ENCODE results near the gene ASB17. TPM values are rescaled to one million over a fixed set of nuclear protein-coding genes. Genes with fewer than 3 reads are reported as not detected.
"Not testable (repeated sequence)": the region's sequence is repeated elsewhere in the genome, so short reads cannot be mapped to it uniquely, and the experiment has no call there.

The ASB17 gene, protein sequence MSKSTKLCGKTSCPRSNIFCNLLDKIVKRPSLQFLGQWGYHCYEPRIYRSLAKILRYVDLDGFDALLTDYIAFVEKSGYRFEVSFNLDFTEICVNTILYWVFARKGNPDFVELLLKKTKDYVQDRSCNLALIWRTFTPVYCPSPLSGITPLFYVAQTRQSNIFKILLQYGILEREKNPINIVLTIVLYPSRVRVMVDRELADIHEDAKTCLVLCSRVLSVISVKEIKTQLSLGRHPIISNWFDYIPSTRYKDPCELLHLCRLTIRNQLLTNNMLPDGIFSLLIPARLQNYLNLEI
- total RNA-seq, result not detected

DNA sequence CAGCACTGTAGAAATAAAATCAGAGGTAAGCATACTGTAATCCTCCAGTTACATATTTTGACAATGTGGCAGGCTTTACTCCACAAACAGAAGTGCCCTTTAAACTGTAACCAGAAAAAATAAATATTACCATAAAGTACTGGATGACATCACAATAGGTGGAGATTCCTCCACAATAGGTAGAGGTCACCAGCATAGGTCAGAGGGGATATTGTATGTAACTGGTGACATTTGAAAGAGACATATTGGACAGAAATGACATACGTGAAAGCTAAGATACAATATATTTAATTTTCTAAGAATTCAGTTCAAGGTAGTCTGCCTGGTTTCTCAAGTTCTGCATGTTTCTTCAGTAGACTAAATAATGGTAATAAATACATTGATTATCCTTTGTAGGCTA lies at the start of gene ASB17:
Gene ASB17, minus strand, starts transcription at position 101 of the 400 bp plus-strand sequence. CDS start 113 bp downstream, outside the sequence.
- Histone ChIP-seq H3K4me1 (ENCODE audit: control insufficient read depth in 3 of 3, insufficient read depth in 3 of 3, low read length in 3 of 3) (no peaks in the 10 kb centered on the region), H3K9ac (ENCODE audit: low read depth in 1 of 3, low read length in 3 of 3) (no peak within 1 kb of the TSS), H3K27me3 (ENCODE audit: control insufficient read depth in 3 of 3, insufficient read depth in 3 of 3, low read length in 3 of 3) (no peaks in the 10 kb centered on the region), H3K27ac (ENCODE audit: low read depth, low read length) (no peak within 1 kb of the TSS), H3K4me3 (ENCODE audit: low read length in 3 of 3) (no peak within 1 kb of the TSS), H3K9me3 (ENCODE audit: control insufficient read depth in 3 of 3, low read length in 3 of 3) (no peaks in the 10 kb centered on the region), H3K36me3 (ENCODE audit: control insufficient read depth in 3 of 3, insufficient read depth in 3 of 3, low read length in 3 of 3) (no peaks in the 10 kb centered on the region)

DNA sequence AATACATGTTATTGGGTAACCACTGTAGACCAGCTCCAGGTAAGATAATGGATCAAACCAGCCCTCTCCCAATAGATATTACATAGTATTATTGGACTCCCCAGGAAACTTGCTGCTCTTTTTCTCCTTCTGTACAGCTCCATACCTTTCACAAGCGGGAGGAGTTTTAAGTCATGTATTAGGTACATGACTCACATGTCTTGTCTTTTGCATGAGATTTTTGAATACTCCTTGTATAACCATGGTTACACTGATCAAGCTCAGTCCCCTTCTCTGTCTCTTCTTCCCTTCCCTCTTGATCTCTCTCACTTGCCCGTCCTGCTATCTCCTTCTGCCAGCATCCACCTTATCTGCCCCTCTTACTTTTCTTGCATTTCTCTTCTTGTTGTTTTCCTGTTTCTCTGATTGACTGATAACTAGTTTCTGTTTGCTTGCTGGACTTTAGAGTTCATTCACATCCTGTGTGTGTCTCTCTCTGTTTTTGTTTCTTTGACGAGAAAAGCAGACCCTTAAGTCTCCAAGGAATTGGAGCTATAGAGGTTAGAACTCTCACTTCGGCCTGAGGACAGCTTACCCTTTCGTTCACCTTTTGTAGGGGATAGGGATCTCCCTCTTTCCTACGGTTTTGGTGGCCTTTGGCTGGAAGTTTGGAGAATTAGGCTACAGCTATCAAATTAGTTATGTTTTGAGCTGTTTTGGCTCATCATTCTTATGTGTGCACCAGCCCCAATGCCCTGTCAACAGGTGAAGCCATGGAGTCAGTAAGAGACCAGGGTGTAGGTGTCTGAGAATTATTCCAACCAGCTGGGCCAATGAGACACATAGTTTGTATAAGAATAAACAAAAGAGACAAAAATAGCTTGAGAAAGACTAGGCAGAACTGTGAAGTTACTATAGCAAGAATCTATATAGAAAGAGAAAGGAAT lies 49.0 kb upstream of the ASB17 start:
- Histone ChIP-seq H3K27ac (ENCODE audit: low read depth, low read length) (no peak overlapping the region), H3K36me3 (ENCODE audit: control insufficient read depth in 3 of 3, insufficient read depth in 3 of 3, low read length in 3 of 3) (no peaks in the 10 kb centered on the region), H3K4me1 (ENCODE audit: control insufficient read depth in 3 of 3, insufficient read depth in 3 of 3, low read length in 3 of 3) (no peaks in the 10 kb centered on the region), H3K9ac (ENCODE audit: low read depth in 1 of 3, low read length in 3 of 3) (no peak overlapping the region), H3K27me3 (ENCODE audit: control insufficient read depth in 3 of 3, insufficient read depth in 3 of 3, low read length in 3 of 3) (no peaks in the 10 kb centered on the region), H3K9me3 (ENCODE audit: control insufficient read depth in 3 of 3, low read length in 3 of 3) (no peaks in the 10 kb centered on the region), H3K4me3 (ENCODE audit: low read length in 3 of 3) (no peak overlapping the region)

DNA sequence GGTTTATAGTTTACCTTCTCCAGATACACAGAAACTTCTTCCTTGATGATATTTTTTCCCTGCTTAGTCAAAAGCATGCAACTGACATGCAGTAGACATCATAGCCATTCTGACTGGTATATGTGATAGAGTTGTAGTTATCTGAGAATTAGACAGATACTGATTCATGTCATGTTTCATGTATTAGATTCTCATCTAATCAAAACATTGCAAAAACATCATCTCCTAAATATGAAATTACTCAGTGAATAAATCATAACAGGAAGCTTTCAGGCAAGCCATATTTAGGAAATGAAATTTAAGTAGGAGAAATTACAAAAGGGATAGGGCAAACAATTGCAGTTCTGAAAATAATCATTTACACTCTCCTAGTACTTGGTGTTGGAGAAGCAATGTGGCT lies 38.4 kb upstream of the ASB17 start:
- Histone ChIP-seq H3K9me3 (ENCODE audit: control insufficient read depth in 3 of 3, low read length in 3 of 3) (no peaks in the 10 kb centered on the region), H3K9ac (ENCODE audit: low read depth in 1 of 3, low read length in 3 of 3) (no peak overlapping the region), H3K27me3 (ENCODE audit: control insufficient read depth in 3 of 3, insufficient read depth in 3 of 3, low read length in 3 of 3) (no peaks in the 10 kb centered on the region), H3K27ac (ENCODE audit: low read depth, low read length) (no peak overlapping the region), H3K4me1 (ENCODE audit: control insufficient read depth in 3 of 3, insufficient read depth in 3 of 3, low read length in 3 of 3) (no peaks in the 10 kb centered on the region), H3K36me3 (ENCODE audit: control insufficient read depth in 3 of 3, insufficient read depth in 3 of 3, low read length in 3 of 3) (no peaks in the 10 kb centered on the region), H3K4me3 (ENCODE audit: low read length in 3 of 3) (no peak overlapping the region)

GRCh38 chr1:75969550-75969949 lies 37.3 kb upstream of the ASB17 start:
- no peaks in the 10 kb centered on the region for H3K9me3 ChIP-seq (ENCODE audit: control insufficient read depth in 3 of 3, low read length in 3 of 3)
- H3K36me3 ChIP-seq (ENCODE audit: control insufficient read depth in 3 of 3, insufficient read depth in 3 of 3, low read length in 3 of 3), result no peaks in the 10 kb centered on the region
- H3K4me1 ChIP-seq (ENCODE audit: control insufficient read depth in 3 of 3, insufficient read depth in 3 of 3, low read length in 3 of 3), result no peaks in the 10 kb centered on the region
- no peak overlapping the region for H3K9ac ChIP-seq (ENCODE audit: low read depth in 1 of 3, low read length in 3 of 3)
- H3K4me3 ChIP-seq (ENCODE audit: low read length in 3 of 3), result no peak overlapping the region
- H3K27ac ChIP-seq (ENCODE audit: low read depth, low read length), result no peak overlapping the region
- no peaks in the 10 kb centered on the region for H3K27me3 ChIP-seq (ENCODE audit: control insufficient read depth in 3 of 3, insufficient read depth in 3 of 3, low read length in 3 of 3)

GRCh38 chr1:75967719-75968118 lies 35.5 kb upstream of the ASB17 start:
- Histone ChIP-seq H3K27ac (ENCODE audit: low read depth, low read length) (no peak overlapping the region), H3K36me3 (ENCODE audit: control insufficient read depth in 3 of 3, insufficient read depth in 3 of 3, low read length in 3 of 3) (no peaks in the 10 kb centered on the region), H3K9ac (ENCODE audit: low read depth in 1 of 3, low read length in 3 of 3) (no peak overlapping the region), H3K4me1 (ENCODE audit: control insufficient read depth in 3 of 3, insufficient read depth in 3 of 3, low read length in 3 of 3) (no peaks in the 10 kb centered on the region), H3K9me3 (ENCODE audit: control insufficient read depth in 3 of 3, low read length in 3 of 3) (no peaks in the 10 kb centered on the region), H3K4me3 (ENCODE audit: low read length in 3 of 3) (no peak overlapping the region), H3K27me3 (ENCODE audit: control insufficient read depth in 3 of 3, insufficient read depth in 3 of 3, low read length in 3 of 3) (no peaks in the 10 kb centered on the region)

DNA sequence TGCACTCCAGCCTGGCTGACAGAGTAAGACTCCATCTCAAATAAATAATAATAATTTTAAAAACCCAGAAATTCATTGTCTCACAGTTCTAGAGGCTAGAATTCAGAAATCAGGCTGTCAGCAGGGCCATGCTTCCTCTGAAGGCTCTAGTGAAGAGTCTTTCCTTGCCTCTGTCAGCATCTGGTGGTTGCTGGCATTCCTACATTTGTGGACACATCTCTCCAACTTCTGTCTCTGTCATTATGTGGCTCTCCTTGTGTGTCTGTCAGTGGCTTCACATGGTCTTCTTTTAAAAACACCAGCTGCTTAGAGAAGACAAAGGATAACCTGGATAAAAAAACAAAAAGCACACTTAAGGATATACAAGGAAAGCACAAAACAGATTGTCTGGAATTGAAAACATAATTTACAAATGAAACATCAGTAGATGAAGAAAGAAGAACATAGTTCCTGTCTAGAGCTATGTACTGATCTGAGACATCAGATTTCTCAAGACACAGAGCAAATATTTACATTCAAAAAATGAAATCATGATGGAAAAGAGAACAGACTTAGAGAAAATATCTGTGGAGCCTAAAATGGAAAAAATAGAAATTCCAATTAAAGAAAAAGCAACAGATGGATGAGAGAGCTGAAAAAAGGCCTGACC lies 32.7 kb upstream of the ASB17 start:
- no peaks in the 10 kb centered on the region for H3K9me3 ChIP-seq (ENCODE audit: control insufficient read depth in 3 of 3, low read length in 3 of 3)
- H3K9ac ChIP-seq (ENCODE audit: low read depth in 1 of 3, low read length in 3 of 3), result no peak overlapping the region
- H3K27ac ChIP-seq (ENCODE audit: low read depth, low read length), result no peak overlapping the region
- no peaks in the 10 kb centered on the region for H3K27me3 ChIP-seq (ENCODE audit: control insufficient read depth in 3 of 3, insufficient read depth in 3 of 3, low read length in 3 of 3)
- no peak overlapping the region for H3K4me3 ChIP-seq (ENCODE audit: low read length in 3 of 3)
- no peaks in the 10 kb centered on the region for H3K4me1 ChIP-seq (ENCODE audit: control insufficient read depth in 3 of 3, insufficient read depth in 3 of 3, low read length in 3 of 3)
- no peaks in the 10 kb centered on the region for H3K36me3 ChIP-seq (ENCODE audit: control insufficient read depth in 3 of 3, insufficient read depth in 3 of 3, low read length in 3 of 3)

GRCh38 chr1:75964110-75964759 lies 32.0 kb upstream of the ASB17 start:
- not testable (repeated sequence) for H3K9me3 ChIP-seq (ENCODE audit: control insufficient read depth in 3 of 3, low read length in 3 of 3); H3K9ac ChIP-seq (ENCODE audit: low read depth in 1 of 3, low read length in 3 of 3); H3K27ac ChIP-seq (ENCODE audit: low read depth, low read length); H3K36me3 ChIP-seq (ENCODE audit: control insufficient read depth in 3 of 3, insufficient read depth in 3 of 3, low read length in 3 of 3); H3K4me1 ChIP-seq (ENCODE audit: control insufficient read depth in 3 of 3, insufficient read depth in 3 of 3, low read length in 3 of 3); H3K4me3 ChIP-seq (ENCODE audit: low read length in 3 of 3); H3K27me3 ChIP-seq (ENCODE audit: control insufficient read depth in 3 of 3, insufficient read depth in 3 of 3, low read length in 3 of 3)

GRCh38 chr1:75954586-75954985 lies 22.4 kb upstream of the ASB17 start:
- Histone ChIP-seq H3K27me3 (ENCODE audit: control insufficient read depth in 3 of 3, insufficient read depth in 3 of 3, low read length in 3 of 3) (no peaks in the 10 kb centered on the region), H3K4me1 (ENCODE audit: control insufficient read depth in 3 of 3, insufficient read depth in 3 of 3, low read length in 3 of 3) (no peaks in the 10 kb centered on the region), H3K27ac (ENCODE audit: low read depth, low read length) (no peak overlapping the region), H3K36me3 (ENCODE audit: control insufficient read depth in 3 of 3, insufficient read depth in 3 of 3, low read length in 3 of 3) (no peaks in the 10 kb centered on the region), H3K9ac (ENCODE audit: low read depth in 1 of 3, low read length in 3 of 3) (no peak overlapping the region), H3K4me3 (ENCODE audit: low read length in 3 of 3) (no peak overlapping the region), H3K9me3 (ENCODE audit: control insufficient read depth in 3 of 3, low read length in 3 of 3) (no peaks in the 10 kb centered on the region)

- H3K9me3 ChIP-seq (ENCODE audit: control insufficient read depth in 3 of 3, low read length in 3 of 3), result no peaks in the 10 kb centered on the region
- no peak overlapping the region for H3K4me3 ChIP-seq (ENCODE audit: low read length in 3 of 3)
- no peak overlapping the region for H3K9ac ChIP-seq (ENCODE audit: low read depth in 1 of 3, low read length in 3 of 3)
- H3K27ac ChIP-seq (ENCODE audit: low read depth, low read length), result no peak overlapping the region
- H3K36me3 ChIP-seq (ENCODE audit: control insufficient read depth in 3 of 3, insufficient read depth in 3 of 3, low read length in 3 of 3), result no peaks in the 10 kb centered on the region
- H3K27me3 ChIP-seq (ENCODE audit: control insufficient read depth in 3 of 3, insufficient read depth in 3 of 3, low read length in 3 of 3), result no peaks in the 10 kb centered on the region
- H3K4me1 ChIP-seq (ENCODE audit: control insufficient read depth in 3 of 3, insufficient read depth in 3 of 3, low read length in 3 of 3), result no peaks in the 10 kb centered on the region
Observed at GRCh38 chr1:75953461-75953860, 21.3 kb upstream of the ASB17 start.

Data from skeletal muscle tissue (tissue), 4 donors.